IPS-18a (cell line): ENCODE results near the gene EHBP1.

Source experiments
- H3K27ac ChIP-seq: one replicate; pipeline ENCODE4 v1.5.1; 2013; ENCODE audit warnings: low read length
- H3K27me3 ChIP-seq: one replicate; pipeline ENCODE4 v1.6.1; 2013; ENCODE audit warnings: mild to moderate bottlenecking, low read length; ENCODE audit not compliant: control insufficient read depth, insufficient read depth
- H3K36me3 ChIP-seq: one replicate; pipeline ENCODE4 v1.6.1; 2013; ENCODE audit warnings: low read depth, low read length; ENCODE audit not compliant: control insufficient read depth
- H3K4me1 ChIP-seq: one replicate; pipeline ENCODE4 v1.6.1; 2013; ENCODE audit warnings: low read depth, low read length; ENCODE audit not compliant: control insufficient read depth
- H3K4me3 ChIP-seq: one replicate; pipeline ENCODE4 v1.5.1; 2013; ENCODE audit warnings: low read length
- H3K9ac ChIP-seq: one replicate; pipeline ENCODE4 v1.6.1; 2013; ENCODE audit warnings: mild to moderate bottlenecking, low read length, moderate library complexity
- H3K9me3 ChIP-seq: one replicate; pipeline ENCODE4 v1.6.1; 2013; ENCODE audit warnings: low read depth, low read length; ENCODE audit not compliant: control insufficient read depth

Gene EHBP1

DNA sequence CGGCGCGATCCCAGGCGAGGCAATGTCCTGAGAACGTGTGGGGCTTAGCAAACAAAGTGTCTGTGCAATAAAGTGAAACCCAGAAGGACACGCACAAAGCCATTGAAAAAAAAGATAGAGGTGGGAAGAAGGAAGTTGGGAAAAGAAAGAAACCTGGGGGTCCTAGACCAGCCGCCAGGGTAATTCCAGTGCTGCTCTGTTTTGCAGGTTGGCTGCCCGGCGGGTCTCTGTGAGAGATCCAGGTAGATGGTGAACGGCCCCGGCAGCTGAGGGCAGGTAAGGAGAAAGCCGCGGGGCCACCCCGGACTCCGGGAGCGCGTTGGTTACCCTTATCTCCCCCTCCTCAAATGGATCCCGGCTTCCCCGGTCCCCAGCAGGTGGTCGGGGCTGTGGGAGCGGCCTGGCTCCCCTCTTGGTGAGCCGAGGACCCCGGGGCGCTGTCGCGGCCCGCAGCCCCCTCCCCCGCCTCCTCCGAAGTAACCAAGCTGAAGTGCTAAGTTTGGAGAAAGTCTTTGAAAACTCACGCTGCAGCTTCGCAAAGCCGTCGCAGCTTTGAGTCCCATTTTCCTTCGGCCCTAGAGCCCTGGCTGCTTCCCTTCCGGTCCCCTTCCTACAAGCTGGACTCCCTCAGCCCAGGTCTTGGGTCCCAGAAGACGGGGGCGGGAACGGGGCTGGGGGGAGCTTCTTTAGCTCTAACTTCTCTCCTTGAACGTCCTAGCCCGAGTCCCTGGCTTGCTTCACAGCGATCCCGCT is 345.7 kb downstream of the EHBP1 start:
- Histone ChIP-seq H3K4me3 (peak overlapping the region; percentile 80), H3K9ac (peak overlapping the region; percentile 6), H3K27me3 (peaks cover 95% of the 10 kb centered on the region), H3K4me1 (peaks cover 53% of the 10 kb centered on the region), H3K9me3 (no peaks in the 10 kb centered on the region), H3K36me3 (no peaks in the 10 kb centered on the region), H3K27ac (no peak overlapping the region)

DNA sequence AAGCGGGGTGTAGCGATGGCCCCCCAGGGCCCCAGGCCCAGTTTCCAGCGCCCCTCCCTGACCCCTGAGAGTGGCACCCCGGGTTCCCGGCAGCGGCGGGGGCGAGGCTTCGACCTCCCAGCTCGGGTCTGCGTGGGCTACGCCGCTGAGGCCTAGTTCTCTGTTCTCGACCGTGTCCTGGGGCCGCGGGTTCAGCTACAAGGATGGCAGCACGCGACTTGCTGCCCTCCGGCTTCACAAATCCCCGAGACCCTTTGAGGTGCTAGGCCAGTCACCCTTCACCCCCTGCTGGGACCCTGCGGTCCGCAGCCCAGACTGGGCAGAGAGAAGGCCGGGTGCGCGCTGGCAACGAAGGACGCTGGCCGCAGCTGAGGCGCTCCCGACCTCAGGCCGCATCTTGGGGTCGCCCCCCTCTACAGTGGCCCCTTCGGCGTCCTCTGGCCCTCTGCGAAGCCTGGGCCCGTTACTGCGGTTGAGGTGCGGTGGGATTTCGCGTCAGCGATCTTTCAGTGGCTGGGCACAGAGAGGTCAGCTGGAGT is 346.4 kb downstream of the EHBP1 start:
- H3K27ac ChIP-seq: no peak overlapping the region
- peaks cover 52% of the 10 kb centered on the region for H3K4me1 ChIP-seq
- no peaks in the 10 kb centered on the region for H3K9me3 ChIP-seq
- no peak overlapping the region for H3K9ac ChIP-seq
- peaks cover 95% of the 10 kb centered on the region for H3K27me3 ChIP-seq
- H3K4me3 ChIP-seq: peak overlapping the region; percentile 80
- H3K36me3 ChIP-seq: no peaks in the 10 kb centered on the region

DNA sequence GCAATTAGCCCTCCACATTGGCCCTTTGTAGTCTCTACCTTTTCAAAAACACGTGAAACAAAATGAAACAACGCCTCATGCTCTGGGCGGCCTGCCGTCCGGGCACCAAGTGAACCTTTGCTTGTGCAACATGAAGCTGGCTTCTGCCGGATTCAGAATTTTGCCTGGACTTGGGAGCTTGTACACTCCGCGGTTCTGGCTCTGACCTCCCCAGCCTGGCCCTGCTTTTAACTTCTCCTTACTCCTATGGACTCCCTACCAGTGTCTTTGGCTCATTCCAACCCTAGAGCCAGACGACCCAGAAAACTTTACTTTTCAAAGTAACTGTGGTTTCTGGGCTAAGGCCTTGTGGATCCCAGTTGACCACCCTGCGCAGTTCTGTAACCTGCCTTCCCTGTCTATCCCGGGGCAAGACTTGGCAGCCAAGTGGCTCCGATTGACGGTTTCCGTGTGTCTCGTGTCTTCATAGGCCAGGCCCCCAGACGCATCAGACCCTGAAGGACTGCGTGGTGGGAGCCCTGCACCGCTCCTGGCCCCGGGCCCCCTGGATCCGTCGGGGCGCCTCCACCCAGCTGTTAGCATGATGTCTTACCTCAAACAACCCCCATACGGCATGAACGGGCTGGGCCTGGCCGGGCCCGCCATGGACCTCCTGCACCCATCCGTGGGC is 347.0 kb downstream of the EHBP1 start:
- no peaks in the 10 kb centered on the region for H3K36me3 ChIP-seq
- peaks cover 95% of the 10 kb centered on the region for H3K27me3 ChIP-seq
- H3K9me3 ChIP-seq: no peaks in the 10 kb centered on the region
- no peak overlapping the region for H3K27ac ChIP-seq
- H3K9ac ChIP-seq: no peak overlapping the region
- H3K4me3 ChIP-seq: peak overlapping the region; percentile 80
- peaks cover 56% of the 10 kb centered on the region for H3K4me1 ChIP-seq

DNA sequence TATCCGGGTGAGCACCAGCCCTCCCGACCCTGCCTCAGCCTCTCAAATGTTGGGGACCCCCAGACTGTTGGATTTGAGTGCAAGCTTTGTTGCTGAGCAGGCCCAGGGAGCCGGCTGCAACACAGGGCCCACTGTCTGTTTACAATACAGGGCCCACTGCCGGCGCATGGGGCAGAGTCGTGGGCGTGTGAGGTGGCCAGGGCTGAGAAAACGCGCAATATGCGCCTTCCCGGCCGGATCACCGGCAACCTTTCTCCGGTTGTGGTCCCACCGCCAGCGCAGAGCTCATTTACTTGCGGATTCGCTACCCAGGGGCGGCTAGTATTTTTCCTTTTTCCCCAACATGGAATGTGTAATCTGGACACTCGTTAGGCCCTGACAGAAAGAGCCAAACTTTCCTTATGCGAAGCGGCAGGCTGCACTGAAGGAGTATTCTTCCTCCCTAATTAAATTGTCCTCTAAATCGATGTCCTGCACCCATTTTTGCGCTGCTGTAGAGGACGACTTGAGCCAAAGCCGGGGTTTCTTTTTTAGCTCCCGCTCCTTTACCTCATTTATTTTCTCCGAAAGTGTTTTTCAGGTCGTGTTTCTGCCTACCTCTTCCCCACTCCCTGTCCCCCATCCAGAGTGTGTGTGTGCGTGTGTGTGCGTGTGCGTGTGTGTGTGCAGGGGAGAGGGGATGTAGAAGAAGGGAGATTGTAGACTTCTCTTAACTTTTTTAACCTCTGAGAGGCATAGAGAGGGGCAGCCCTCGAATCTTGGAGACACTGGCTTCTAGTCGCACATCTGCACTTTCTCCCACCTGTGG is 347.8 kb downstream of the EHBP1 start:
- H3K4me3 ChIP-seq: peak overlapping the region; percentile 51
- no peak overlapping the region for H3K9ac ChIP-seq
- no peaks in the 10 kb centered on the region for H3K9me3 ChIP-seq
- H3K27me3 ChIP-seq: peaks cover 95% of the 10 kb centered on the region
- peaks cover 56% of the 10 kb centered on the region for H3K4me1 ChIP-seq
- no peak overlapping the region for H3K27ac ChIP-seq
- no peaks in the 10 kb centered on the region for H3K36me3 ChIP-seq

DNA sequence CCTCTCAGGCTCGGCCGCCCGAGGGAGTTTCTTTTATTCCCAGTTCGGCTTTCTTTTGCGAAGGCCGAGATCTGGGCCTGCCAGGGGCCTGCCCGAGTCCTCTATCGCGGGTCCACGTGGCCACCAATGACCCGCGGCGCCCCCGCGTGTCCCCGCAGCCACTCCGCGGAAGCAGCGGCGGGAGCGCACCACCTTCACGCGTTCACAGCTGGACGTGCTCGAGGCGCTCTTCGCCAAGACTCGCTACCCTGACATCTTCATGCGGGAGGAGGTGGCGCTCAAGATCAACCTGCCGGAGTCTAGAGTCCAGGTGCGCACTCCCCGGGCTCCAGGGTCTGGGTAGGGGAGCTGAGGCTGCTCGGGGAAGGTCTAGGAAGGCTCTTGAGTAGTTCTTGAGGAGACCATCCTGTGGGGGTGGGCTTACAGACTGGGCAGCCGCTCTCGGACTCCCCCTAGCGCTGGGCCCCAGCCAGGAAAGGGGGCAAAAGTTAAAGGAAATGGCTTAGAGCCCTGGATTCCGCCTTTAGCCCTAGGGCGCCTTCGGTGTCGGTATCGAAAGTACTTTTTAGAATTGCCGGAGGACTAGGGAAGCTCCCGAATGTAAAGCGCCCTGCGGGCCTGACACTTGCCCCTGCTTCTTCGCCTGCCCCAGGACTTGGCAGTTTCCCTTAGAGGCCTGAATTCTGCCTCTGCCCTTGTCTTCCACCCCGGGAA is 348.5 kb downstream of the EHBP1 start:
- H3K27me3 ChIP-seq: peaks cover 95% of the 10 kb centered on the region
- no peaks in the 10 kb centered on the region for H3K36me3 ChIP-seq
- no peak overlapping the region for H3K27ac ChIP-seq
- no peak overlapping the region for H3K9ac ChIP-seq
- H3K4me1 ChIP-seq: peaks cover 56% of the 10 kb centered on the region
- H3K9me3 ChIP-seq: no peaks in the 10 kb centered on the region
- peak overlapping the region; percentile 51 for H3K4me3 ChIP-seq

DNA sequence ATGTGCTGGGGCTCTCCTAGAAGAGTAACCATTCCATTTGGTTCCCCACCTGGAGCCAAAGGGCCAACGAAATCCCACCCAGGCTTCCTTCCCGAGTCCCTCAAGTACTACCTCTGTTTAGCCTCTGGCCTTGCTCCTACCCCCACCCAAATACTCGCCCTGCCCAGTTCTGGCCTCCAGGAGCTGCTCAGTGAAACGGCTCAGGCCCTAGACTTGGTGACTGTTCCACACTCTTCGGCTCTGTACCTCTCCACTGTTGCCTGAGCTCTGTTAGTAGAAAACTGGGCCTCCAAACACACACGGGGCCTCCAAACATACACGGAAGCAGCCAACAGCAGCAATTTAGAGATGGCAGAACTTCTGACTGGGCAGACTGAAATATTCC is 349.3 kb downstream of the EHBP1 start:
- H3K9ac ChIP-seq: no peak overlapping the region
- H3K4me1 ChIP-seq: peaks cover 54% of the 10 kb centered on the region
- no peak overlapping the region for H3K27ac ChIP-seq
- H3K4me3 ChIP-seq: peak overlapping the region; percentile 51
- peaks cover 95% of the 10 kb centered on the region for H3K27me3 ChIP-seq
- H3K9me3 ChIP-seq: no peaks in the 10 kb centered on the region
- H3K36me3 ChIP-seq: no peaks in the 10 kb centered on the region

DNA sequence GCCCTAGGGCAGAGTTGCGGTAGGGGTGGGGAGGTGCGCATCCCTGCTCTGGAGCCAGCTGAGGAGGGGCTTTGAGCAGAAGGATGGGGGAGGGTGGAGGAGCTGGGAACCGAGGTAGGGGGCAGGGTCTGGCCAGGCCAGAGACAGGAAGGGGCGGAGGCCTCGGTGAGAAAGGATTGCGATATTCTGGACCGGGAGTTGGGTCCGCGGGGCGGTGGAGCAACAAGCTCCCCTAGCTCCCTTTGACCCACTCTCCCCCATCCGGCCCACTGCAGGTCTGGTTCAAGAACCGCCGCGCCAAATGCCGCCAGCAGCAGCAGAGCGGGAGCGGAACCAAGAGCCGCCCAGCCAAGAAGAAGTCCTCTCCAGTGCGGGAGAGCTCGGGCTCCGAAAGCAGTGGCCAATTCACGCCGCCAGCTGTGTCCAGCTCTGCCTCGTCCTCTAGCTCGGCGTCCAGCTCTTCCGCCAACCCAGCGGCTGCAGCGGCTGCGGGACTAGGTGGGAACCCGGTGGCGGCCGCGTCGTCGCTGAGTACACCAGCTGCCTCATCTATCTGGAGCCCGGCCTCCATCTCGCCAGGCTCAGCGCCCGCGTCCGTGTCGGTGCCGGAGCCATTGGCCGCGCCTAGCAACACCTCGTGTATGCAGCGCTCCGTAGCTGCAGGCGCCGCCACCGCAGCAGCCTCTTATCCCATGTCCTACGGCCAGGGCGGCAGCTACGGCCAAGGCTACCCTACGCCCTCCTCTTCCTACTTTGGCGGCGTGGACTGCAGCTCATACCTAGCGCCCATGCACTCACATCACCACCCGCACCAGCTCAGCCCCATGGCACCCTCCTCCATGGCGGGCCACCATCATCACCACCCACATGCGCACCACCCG is 350.0 kb downstream of the EHBP1 start:
- no peaks in the 10 kb centered on the region for H3K36me3 ChIP-seq
- no peak overlapping the region for H3K27ac ChIP-seq
- H3K9me3 ChIP-seq: no peaks in the 10 kb centered on the region
- H3K4me3 ChIP-seq: peak overlapping the region; percentile 51
- H3K27me3 ChIP-seq: peaks cover 99% of the 10 kb centered on the region
- H3K9ac ChIP-seq: no peak overlapping the region
- peaks cover 58% of the 10 kb centered on the region for H3K4me1 ChIP-seq

DNA sequence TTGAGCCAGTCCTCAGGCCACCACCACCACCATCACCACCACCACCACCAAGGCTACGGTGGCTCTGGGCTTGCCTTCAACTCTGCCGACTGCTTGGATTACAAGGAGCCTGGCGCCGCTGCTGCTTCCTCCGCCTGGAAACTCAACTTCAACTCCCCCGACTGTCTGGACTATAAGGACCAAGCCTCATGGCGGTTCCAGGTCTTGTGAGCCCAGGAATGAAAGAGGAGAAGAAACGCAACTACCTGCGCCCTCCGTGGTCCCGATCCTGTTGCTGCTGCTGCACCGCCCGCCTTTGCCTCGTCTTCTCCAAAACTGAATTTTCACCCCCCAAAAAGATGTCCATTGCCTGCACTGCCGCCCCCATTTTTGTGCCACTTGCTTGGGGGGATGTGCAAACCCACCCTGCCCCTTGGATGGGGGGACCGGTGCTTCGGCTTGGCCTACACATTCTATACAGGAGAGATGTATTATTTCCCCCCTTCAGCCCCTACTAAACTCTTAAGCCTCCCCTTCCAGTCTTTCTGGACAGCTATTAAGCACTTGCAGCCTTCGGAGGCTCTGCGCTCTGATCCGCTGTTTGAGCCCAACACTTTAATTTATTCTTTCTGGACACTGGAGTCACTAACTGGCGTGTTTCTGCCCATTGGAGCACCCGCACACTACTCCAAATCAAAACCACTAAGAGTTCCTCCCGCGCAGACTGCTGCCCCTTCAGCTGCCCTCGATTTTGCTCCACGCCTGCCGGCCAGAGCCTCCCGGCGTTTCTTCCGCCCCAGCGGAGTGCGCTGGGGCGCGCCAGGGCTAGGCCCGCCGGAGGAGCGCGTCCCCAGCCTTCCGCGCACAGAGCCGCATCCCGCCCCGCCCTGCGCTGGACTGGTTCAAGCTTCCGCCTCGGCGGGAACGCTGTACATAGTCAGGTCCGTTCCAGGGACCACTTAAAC is 350.9 kb downstream of the EHBP1 start:
- Histone ChIP-seq H3K4me3 (peak overlapping the region; percentile 51), H3K36me3 (no peaks in the 10 kb centered on the region), H3K4me1 (peaks cover 58% of the 10 kb centered on the region)

DNA sequence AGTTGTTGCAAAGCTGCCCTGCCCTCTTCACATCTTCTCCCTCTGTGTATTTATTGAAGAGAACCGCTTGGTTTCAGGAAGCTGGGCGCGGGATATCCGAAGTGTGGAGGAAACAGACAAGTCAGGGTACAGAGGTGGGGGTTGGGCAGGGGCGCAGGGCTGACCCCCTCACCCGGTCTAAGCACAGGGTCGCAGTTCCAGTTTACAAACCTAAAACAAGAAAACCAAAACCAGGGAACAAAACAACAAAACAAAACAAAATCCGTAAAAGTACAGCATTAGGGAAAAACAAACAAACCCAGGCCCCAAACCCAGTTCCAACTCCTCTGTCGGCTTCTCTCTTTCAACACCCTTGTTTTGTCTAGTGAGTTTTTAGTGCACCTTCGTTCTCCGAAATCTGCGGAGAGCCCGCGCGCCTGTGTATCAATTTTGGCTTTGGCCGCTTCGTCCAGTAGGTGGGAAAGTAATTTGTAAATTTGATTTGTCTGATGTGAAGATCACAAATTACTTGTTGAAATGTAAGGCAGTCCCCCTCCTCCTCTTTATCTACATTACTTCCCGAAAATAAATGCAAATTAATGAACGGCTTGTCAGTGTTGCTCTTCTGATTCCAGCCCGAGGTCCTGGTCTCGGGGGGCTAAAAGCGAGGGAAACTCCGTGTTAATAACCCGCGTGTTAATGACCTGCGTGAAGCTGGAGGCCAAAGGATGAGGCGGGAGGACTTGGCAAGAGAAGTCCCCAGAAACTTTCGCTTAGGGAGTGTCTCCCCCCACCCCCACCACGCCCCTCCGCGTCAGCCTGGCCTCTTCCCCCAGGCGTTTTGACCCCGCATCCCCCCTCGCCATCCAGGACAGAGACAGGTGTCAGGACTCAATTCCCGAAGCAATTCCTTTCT is 352.0 kb downstream of the EHBP1 start:
- peak overlapping the region; percentile 50 for H3K4me3 ChIP-seq
- H3K27ac ChIP-seq: no peak overlapping the region
- H3K9ac ChIP-seq: no peak overlapping the region
- H3K9me3 ChIP-seq: no peaks in the 10 kb centered on the region
- peaks cover 100% of the 10 kb centered on the region for H3K27me3 ChIP-seq
- H3K36me3 ChIP-seq: no peaks in the 10 kb centered on the region
- H3K4me1 ChIP-seq: peaks cover 49% of the 10 kb centered on the region

More for the DNA sequence above, 350.9 kb downstream of the EHBP1 start:
- peaks cover 100% of the 10 kb centered on the region for H3K27me3 ChIP-seq
- H3K27ac ChIP-seq: no peak overlapping the region
- no peak overlapping the region for H3K9ac ChIP-seq
- no peaks in the 10 kb centered on the region for H3K9me3 ChIP-seq
